Measurements from ENCODE around the gene GLP2R. TPM values are rescaled to one million over a fixed set of nuclear protein-coding genes. Genes with fewer than 3 reads are reported as not detected.

Gene GLP2R
- total RNA-seq, 1 experiment from 2014 or later, result 0.08 TPM

DNA sequence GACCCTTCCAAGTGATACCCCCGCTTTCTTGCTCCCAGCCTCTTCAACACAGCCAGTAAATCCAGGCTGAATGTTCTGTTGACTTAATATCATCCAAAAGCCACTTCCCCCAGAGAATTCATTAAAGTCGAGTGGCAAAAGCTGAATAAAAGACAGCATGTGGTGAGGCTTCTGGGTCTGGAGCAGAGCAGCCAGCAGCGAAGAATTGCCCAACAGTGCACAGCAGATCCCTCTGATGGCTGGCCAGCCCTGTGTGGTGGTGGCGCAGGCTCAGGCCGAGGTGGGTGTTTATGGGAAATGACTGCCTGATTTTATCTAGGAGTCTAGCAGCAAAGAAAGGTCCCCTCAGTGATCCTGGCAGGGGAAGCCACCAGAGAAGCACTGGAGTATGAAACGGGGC lies 109.7 kb downstream of the GLP2R start:
- no peak overlapping the region for H3K4me3 ChIP-seq (ENCODE audit: low read depth in 2 of 2, low read length in 2 of 2)
- no peak for DNase-seq (ENCODE audit: low read depth, low spot score)
- BruUV-seq (replicated peaks), result no TSS peak
- no peak for ATAC-seq
- in situ Hi-C loops (cut with HindIII; ENCODE audit: low pct_unique_long_range_greater_than_20kb, low sequenced_read_pairs), result no loop called here
- H3K9me3 ChIP-seq (ENCODE audit: control insufficient read depth, insufficient read depth, low read depth, low read length), result no peaks in the 10 kb centered on the region
- intact Hi-C loops (cut with micrococcal nuclease; ENCODE audit: unreplicated experiment), result no loop called here
- no peaks in the 10 kb centered on the region for H3K4me1 ChIP-seq (ENCODE audit: control insufficient read depth, insufficient read depth, low read length)
- ChIA-PET CTCF (interaction anchor here (0.5 kb wide), 1 partner anchor 683 kb away, joined by 3 read pairs; no protein-coding TSS in a partner anchor), POLR2A (interaction anchor here (0.6 kb wide), 1 partner anchor 286 kb away, joined by 11 read pairs; no protein-coding TSS in a partner anchor)
- H3K36me3 ChIP-seq (ENCODE audit: control insufficient read depth, insufficient read depth, low read length), result no peaks in the 10 kb centered on the region
- H3K27ac ChIP-seq (ENCODE audit: low read length), result no peak overlapping the region
- TF ChIP-seq POLR2AphosphoS5 (IDR thresholded peaks at IDR 0.05; ENCODE audit: low read depth, low read length) (no peak), SIN3A (IDR thresholded peaks at IDR 0.05; ENCODE audit: borderline replicate concordance, insufficient read depth, low read depth, low read length) (no peak), TCF7L2 (IDR thresholded peaks at IDR 0.05; ENCODE audit: low read depth, low read length) (no peak)
- TF ChIP-seq, protein P1, sequence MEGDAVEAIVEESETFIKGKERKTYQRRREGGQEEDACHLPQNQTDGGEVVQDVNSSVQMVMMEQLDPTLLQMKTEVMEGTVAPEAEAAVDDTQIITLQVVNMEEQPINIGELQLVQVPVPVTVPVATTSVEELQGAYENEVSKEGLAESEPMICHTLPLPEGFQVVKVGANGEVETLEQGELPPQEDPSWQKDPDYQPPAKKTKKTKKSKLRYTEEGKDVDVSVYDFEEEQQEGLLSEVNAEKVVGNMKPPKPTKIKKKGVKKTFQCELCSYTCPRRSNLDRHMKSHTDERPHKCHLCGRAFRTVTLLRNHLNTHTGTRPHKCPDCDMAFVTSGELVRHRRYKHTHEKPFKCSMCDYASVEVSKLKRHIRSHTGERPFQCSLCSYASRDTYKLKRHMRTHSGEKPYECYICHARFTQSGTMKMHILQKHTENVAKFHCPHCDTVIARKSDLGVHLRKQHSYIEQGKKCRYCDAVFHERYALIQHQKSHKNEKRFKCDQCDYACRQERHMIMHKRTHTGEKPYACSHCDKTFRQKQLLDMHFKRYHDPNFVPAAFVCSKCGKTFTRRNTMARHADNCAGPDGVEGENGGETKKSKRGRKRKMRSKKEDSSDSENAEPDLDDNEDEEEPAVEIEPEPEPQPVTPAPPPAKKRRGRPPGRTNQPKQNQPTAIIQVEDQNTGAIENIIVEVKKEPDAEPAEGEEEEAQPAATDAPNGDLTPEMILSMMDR (IDR thresholded peaks at IDR 0.05), result no peak
- TF ChIP-seq, protein P2, sequence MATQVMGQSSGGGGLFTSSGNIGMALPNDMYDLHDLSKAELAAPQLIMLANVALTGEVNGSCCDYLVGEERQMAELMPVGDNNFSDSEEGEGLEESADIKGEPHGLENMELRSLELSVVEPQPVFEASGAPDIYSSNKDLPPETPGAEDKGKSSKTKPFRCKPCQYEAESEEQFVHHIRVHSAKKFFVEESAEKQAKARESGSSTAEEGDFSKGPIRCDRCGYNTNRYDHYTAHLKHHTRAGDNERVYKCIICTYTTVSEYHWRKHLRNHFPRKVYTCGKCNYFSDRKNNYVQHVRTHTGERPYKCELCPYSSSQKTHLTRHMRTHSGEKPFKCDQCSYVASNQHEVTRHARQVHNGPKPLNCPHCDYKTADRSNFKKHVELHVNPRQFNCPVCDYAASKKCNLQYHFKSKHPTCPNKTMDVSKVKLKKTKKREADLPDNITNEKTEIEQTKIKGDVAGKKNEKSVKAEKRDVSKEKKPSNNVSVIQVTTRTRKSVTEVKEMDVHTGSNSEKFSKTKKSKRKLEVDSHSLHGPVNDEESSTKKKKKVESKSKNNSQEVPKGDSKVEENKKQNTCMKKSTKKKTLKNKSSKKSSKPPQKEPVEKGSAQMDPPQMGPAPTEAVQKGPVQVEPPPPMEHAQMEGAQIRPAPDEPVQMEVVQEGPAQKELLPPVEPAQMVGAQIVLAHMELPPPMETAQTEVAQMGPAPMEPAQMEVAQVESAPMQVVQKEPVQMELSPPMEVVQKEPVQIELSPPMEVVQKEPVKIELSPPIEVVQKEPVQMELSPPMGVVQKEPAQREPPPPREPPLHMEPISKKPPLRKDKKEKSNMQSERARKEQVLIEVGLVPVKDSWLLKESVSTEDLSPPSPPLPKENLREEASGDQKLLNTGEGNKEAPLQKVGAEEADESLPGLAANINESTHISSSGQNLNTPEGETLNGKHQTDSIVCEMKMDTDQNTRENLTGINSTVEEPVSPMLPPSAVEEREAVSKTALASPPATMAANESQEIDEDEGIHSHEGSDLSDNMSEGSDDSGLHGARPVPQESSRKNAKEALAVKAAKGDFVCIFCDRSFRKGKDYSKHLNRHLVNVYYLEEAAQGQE (IDR thresholded peaks at IDR 0.05; ENCODE audit: insufficient read depth in 1 of 2, low read depth in 2 of 2, low read length in 1 of 2), result no peak
- peaks cover 4% of the 10 kb centered on the region for H3K27me3 ChIP-seq (ENCODE audit: control insufficient read depth, insufficient read depth, low read length)

GRCh38 chr17:9936095-9936494 lies 110.4 kb downstream of the GLP2R start:
- no peak for ATAC-seq
- BruUV-seq (replicated peaks), result no TSS peak
- POLR2A ChIA-PET, result interaction anchor here (0.6 kb wide), 1 partner anchor 287 kb away, joined by 11 read pairs; no protein-coding TSS in a partner anchor

More at GRCh38 chr17:9936095-9936494, 110.4 kb downstream of the GLP2R start:
- CTCF ChIA-PET, result interaction anchor here (0.5 kb wide), 1 partner anchor 682 kb away, joined by 3 read pairs; no protein-coding TSS in a partner anchor
- no peaks in the 10 kb centered on the region for H3K4me1 ChIP-seq (ENCODE audit: control insufficient read depth, insufficient read depth, low read length)
- H3K27me3 ChIP-seq (ENCODE audit: control insufficient read depth, insufficient read depth, low read length), result peaks cover 4% of the 10 kb centered on the region; the same call in 1 of the 2 replicates
- H3K36me3 ChIP-seq (ENCODE audit: control insufficient read depth, insufficient read depth, low read length), result no peaks in the 10 kb centered on the region
- in situ Hi-C loops (cut with HindIII; ENCODE audit: low pct_unique_long_range_greater_than_20kb, low sequenced_read_pairs) (no loop called here), intact Hi-C loops (cut with micrococcal nuclease; ENCODE audit: unreplicated experiment) (no loop called here)
- H3K27ac ChIP-seq (ENCODE audit: low read length), result no peak overlapping the region
- H3K9me3 ChIP-seq (ENCODE audit: control insufficient read depth, insufficient read depth, low read depth, low read length), result no peaks in the 10 kb centered on the region
- TF ChIP-seq, protein P1 (IDR thresholded peaks at IDR 0.05), result no peak
- TF ChIP-seq, protein P2 (IDR thresholded peaks at IDR 0.05; ENCODE audit: insufficient read depth in 1 of 2, low read depth in 2 of 2, low read length in 1 of 2), result no peak
- TF ChIP-seq SIN3A (IDR thresholded peaks at IDR 0.05; ENCODE audit: borderline replicate concordance, insufficient read depth, low read depth, low read length), result no peak
- TF ChIP-seq POLR2AphosphoS5 (IDR thresholded peaks at IDR 0.05; ENCODE audit: low read depth, low read length), result no peak
- TF ChIP-seq TCF7L2 (IDR thresholded peaks at IDR 0.05; ENCODE audit: low read depth, low read length), result no peak
- DNase-seq (ENCODE audit: low read depth, low spot score), result no peak
- no peak overlapping the region for H3K4me3 ChIP-seq (ENCODE audit: low read depth in 2 of 2, low read length in 2 of 2)

Data from Panc1 (cell line).